Hematopoietic multipotent progenitor cell treated with erythropoietin and hydrocortisone succinate and interleukin-3 and kit ligand, for 6 days (in vitro differentiated cells): ENCODE results near the gene SPTY2D1.
"Not testable (repeated sequence)": the region's sequence is repeated elsewhere in the genome, so short reads cannot be mapped to it uniquely, and the experiment has no call there.

ENCODE experiments used
- DNase-seq: peaks from one replicate; pipeline ENCODE4 v3.0.0-alpha.2; 2015

The SPTY2D1 gene

GRCh38 chr11:18634140-18635032 lies at the start of gene SPTY2D1:
Gene SPTY2D1, minus strand, starts transcription at chr11:18634342. Its CDS starts 85 bp downstream, at chr11:18634257.
- DNase-seq: peak; percentile 100

GRCh38 chr11:18682466-18682865 lies 48.3 kb upstream of the SPTY2D1 start:
- DNase-seq: no peak

GRCh38 chr11:18681949-18682348 lies 47.8 kb upstream of the SPTY2D1 start:
- not testable (repeated sequence) for DNase-seq

- no peak for DNase-seq
Observed at GRCh38 chr11:18677560-18677959, 43.4 kb upstream of the SPTY2D1 start.

- DNase-seq: no peak
Observed at GRCh38 chr11:18676803-18677202, 42.7 kb upstream of the SPTY2D1 start.

GRCh38 chr11:18672209-18672608 lies 38.1 kb upstream of the SPTY2D1 start:
- DNase-seq: peak; percentile 39

GRCh38 chr11:18671246-18671645 lies 37.1 kb upstream of the SPTY2D1 start:
- DNase-seq: no peak

- no peak for DNase-seq
Observed at GRCh38 chr11:18669711-18670110, 35.6 kb upstream of the SPTY2D1 start.

GRCh38 chr11:18669219-18669596 lies 35.1 kb upstream of the SPTY2D1 start:
- DNase-seq: no peak

GRCh38 chr11:18668131-18668530 lies 34.0 kb upstream of the SPTY2D1 start:
- DNase-seq: no peak

- DNase-seq: not testable (repeated sequence)
Observed at GRCh38 chr11:18665353-18665872, 31.3 kb upstream of the SPTY2D1 start.

GRCh38 chr11:18657673-18658072 lies 23.5 kb upstream of the SPTY2D1 start:
- DNase-seq: no peak

GRCh38 chr11:18650859-18651557 lies 16.9 kb upstream of the SPTY2D1 start:
- peak; percentile 89 for DNase-seq

- DNase-seq: no peak
Observed at GRCh38 chr11:18650353-18650752, 16.2 kb upstream of the SPTY2D1 start.

- DNase-seq: not testable (repeated sequence)
Observed at GRCh38 chr11:18643034-18643433, 8.9 kb upstream of the SPTY2D1 start.

GRCh38 chr11:18641677-18642076 lies 7.5 kb upstream of the SPTY2D1 start:
- no peak for DNase-seq

- peak; percentile 71 for DNase-seq
Observed at GRCh38 chr11:18633256-18634139, 644 bp downstream of the SPTY2D1 start.

- DNase-seq: no peak
Observed at GRCh38 chr11:18632841-18633240, 1.3 kb downstream of the SPTY2D1 start.

GRCh38 chr11:18624161-18624560 lies 10.0 kb downstream of the SPTY2D1 start:
- no peak for DNase-seq

GRCh38 chr11:18623707-18624106 lies 10.4 kb downstream of the SPTY2D1 start:
- no peak for DNase-seq

- DNase-seq: no peak
Observed at GRCh38 chr11:18618342-18619025, 15.7 kb downstream of the SPTY2D1 start.

GRCh38 chr11:18617688-18618341 lies 16.3 kb downstream of the SPTY2D1 start:
- peak; percentile 52 for DNase-seq
